ENCODE results near the gene RAMACL.
A peak's percentile ranks its signal among the peaks of the same experiment; 100 is the strongest.
"Not testable (repeated sequence)": the region's sequence is repeated elsewhere in the genome, so short reads cannot be mapped to it uniquely, and the experiment has no call there.

Gene RAMACL

GRCh38 chr6:166586424-166587156, at the start of gene RAMACL:
Gene RAMACL, minus strand, starts transcription at chr6:166586678. Its CDS starts 201 bp downstream, at chr6:166586477.
- H3K4me3 ChIP-seq (ENCODE audit: low read depth, low read length), result no peak within 1 kb of the TSS

GRCh38 chr6:166635013-166635970, 48.8 kb upstream of the RAMACL start:
- no peak overlapping the region for H3K4me3 ChIP-seq (ENCODE audit: low read depth, low read length)

DNA sequence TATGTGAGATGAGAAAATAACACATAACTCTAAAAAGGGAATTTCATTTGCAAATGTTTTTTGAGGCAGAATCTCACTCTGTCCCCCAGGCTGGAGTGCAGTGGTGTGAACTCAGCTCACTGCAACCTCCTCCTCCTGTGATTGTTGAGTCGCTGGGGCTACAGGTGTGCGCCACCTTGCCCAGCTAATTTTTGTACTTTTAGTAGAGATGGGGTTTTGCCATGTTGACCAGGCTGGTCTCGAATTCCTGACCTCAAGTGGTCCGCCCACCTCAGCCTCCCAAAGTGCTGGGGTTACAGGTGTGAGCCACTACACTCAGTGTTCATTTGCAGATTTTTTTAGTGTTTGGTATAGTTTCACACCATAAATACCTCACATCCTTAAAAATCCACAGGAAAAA, 48.1 kb upstream of the RAMACL start:
- not testable (repeated sequence) for H3K4me3 ChIP-seq (ENCODE audit: low read depth, low read length)

GRCh38 chr6:166633732-166634535, 47.5 kb upstream of the RAMACL start:
- H3K4me3 ChIP-seq (ENCODE audit: low read depth, low read length), result no peak overlapping the region

DNA sequence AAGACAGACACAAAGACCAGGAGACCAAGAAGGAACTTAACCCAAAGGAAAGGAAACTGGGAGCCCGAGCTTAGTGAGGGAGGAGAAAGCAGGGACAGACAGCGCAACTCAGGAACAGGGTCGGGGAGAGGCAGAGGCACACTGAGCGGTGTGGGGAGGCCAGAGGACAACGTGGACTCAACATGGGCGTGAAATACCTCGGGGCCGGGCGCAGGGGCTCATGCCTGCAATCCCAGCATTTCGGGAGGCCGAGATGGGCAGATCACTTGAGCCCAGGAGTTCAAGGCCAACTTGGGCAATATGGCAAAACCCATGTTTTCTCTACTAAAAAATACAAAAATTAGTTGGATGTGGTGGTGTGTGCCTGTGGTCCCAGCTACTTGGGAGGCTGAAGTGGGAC, 46.3 kb upstream of the RAMACL start:
- H3K4me3 ChIP-seq (ENCODE audit: low read depth, low read length), result no peak overlapping the region

DNA sequence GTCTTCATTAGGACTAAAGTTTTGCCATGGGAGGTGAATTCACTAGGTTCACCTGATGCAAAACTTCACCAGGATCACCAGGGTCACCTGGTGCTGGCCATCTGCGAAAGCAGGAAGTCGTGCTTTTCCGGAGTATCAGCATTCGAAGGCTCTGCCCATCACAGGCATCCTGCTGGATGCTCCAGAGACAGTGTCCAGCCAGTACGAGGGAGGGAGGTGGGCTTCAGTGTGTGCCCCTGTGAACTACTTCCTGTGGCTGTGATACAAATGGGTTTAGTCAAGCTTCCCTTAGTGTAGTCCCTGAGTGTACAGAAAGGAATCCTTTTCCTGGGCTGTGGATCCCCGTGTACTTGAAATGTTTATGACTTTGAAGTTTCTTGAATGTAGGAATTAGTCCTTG, 44.0 kb upstream of the RAMACL start:
- no peak overlapping the region for H3K4me3 ChIP-seq (ENCODE audit: low read depth, low read length)

DNA sequence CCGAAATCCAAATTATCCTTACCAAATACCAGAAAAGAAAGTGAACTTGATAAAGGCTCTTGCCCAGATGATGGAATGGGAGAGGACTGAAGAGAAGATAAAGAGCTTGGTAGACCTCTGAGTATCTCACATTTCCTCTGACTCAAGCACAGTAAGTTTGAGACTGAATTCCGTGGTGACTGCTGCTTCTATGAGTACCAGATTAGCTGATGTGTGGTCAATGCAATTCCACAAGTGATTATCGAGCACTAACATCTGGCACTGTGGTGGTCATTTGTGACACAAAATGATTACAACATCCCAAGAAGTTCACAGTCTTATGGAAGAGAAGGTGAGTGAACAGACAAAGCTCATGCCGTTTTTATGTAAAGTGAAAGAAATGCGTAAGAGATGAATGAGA, 43.1 kb upstream of the RAMACL start:
- no peak overlapping the region for H3K4me3 ChIP-seq (ENCODE audit: low read depth, low read length)

DNA sequence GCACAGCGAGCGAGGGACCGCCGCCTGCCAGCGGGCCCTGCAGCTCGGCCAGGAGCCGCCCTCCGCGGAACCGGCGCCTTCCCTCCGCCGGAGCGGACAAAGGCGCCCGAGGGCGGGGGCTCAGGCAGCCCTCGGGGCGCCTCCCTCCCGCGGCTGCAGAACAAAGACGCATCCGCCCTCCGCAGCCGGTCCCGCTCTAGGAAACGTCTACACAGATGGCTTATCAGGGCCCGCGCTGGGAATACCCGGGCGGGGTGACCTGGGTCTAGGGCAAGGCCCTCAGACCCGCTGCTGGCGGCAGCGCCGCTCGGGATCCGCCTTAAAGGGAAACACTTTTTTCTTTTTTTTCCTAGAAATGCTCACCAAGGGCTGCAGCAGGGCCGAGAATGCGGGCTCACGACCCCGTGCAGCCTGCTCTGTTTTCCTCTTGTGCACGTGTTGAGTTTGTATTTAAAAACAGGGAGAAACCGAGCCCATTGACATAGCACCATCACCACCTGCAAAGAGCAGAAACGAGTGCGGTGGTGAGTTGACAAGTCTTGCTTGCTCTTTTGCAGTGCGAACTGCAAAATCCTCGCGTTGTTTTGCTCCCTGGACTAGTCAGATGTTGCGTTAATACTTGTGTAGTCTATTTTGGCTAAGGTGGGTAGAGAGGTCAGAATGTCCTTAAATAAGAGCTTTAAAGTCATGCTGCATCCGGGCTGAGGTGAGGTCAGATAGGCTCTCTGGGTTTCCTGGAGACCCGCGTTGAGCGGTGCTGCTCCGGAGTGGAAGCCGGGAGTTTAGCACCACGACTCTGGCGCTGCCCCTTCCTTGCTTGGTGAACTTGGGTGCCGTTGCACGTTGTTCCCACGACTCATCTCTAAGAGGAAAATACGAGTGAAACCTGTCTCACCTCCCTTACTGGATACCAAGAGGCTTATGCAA, 41.7 kb upstream of the RAMACL start:
- H3K4me3 ChIP-seq (ENCODE audit: low read depth, low read length), result peak overlapping the region; percentile 31

- H3K4me3 ChIP-seq (ENCODE audit: low read depth, low read length), result peak within 1 kb of the TSS; percentile 83
These were observed 40.8 kb upstream of the RAMACL start, which contains the start of gene RPS6KA2 for GRCh38 chr6:166627033-166627874. Gene RPS6KA2, minus strand, starts transcription at chr6:166627251. Its CDS starts 232 bp downstream, at chr6:166627019.

GRCh38 chr6:166626177-166627032, 39.9 kb upstream of the RAMACL start:
- H3K4me3 ChIP-seq (ENCODE audit: low read depth, low read length), result peak overlapping the region; percentile 83

DNA sequence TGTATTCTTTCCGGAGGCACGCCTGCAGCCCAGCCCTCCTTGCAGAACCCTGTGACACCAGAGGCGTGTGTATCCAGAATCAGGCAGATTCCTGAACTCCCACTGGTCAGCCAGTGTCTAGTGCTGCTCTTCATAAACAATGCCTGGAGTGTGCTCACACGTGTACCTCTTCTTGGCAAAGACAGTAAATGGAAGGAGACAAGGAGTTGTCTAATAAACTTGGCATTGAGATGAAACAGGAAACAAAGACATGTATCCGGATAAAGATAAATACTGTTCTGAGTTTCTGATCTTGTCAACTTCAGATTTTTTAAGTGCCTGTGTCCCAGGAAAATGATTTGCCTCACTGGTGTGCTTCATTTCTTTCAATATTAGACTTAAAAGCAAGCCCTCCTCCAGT, 38.9 kb upstream of the RAMACL start:
- H3K4me3 ChIP-seq (ENCODE audit: low read depth, low read length), result no peak overlapping the region

- no peak overlapping the region for H3K4me3 ChIP-seq (ENCODE audit: low read depth, low read length)
These were observed 37.8 kb upstream of the RAMACL start for GRCh38 chr6:166624275-166624674.

- H3K4me3 ChIP-seq (ENCODE audit: low read depth, low read length), result no peak overlapping the region
These were observed 36.8 kb upstream of the RAMACL start for GRCh38 chr6:166623318-166623717.

DNA sequence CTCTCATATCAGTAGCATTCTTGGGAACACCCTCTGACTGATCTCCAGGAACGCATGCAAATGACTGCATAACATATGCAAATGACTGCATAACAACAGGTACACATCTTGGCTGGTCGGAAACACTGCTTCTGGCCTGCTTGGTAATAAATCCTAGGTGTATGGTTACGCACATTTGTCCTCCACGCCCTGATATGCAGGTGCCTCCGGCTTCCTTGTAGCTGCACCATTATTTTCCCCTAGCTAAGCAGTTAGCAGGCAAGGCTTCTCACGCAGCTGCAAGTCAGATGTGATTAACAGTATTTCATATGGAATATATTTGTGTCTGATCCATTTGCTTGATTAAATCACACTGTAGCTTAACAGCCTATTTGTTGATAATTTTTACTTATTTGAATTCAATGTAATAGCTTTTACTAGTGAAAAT, 34.6 kb upstream of the RAMACL start:
- no peak overlapping the region for H3K4me3 ChIP-seq (ENCODE audit: low read depth, low read length)

DNA sequence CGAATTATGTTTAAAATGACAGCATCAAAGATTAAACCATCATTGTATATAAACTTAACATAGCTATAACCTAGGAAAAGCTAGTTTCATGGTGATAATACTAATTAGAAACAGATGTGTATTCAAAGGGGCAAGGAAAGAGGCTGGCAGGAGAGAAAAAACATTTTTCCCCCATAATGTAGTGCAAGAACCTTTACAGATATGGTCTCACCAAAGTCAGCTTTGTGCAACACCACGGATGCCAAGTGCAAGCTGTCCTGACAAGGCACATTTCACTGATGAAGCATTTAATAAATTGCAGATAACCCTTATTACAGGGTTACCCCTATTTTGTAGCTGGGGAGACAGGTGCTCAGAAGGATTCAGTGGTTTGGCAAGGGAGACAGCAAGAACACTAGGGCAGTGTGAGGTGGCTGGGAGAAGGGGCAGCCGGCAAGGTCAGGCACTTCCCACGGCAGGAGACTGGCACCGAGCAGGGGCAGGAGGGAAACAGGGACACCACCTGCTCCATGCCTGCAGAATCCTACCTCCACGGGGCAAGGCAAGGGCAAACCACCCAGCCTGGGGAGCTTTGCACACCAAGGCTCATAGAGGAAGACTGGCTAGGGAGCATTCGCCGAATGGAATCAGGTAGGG, 34.1 kb upstream of the RAMACL start:
- no peak overlapping the region for H3K4me3 ChIP-seq (ENCODE audit: low read depth, low read length)

DNA sequence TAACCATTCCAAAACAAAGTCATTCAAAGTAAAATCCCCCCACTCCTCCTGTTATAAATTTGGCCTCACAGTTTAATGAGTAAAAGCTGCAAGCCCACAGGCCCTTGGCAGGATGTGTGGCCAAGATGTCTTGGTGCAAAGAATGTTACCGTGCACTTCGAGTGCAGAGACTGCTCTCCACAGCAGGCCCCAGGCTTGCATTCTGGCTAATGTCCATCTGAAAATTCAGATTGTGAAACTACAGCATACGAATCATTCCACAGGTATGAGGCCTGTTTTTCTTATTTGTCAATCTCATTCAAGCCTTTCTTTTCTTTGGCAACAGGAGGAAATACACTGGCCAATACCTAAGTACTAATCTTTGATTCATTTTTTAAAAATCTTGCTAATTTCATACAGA, 33.4 kb upstream of the RAMACL start:
- H3K4me3 ChIP-seq (ENCODE audit: low read depth, low read length), result no peak overlapping the region

GRCh38 chr6:166618866-166619761, 32.6 kb upstream of the RAMACL start:
- H3K4me3 ChIP-seq (ENCODE audit: low read depth, low read length), result no peak overlapping the region

All from iPS-11a (cell line).